PC-3 (cell line): ENCODE data around the gene MYH6. TPM values are rescaled to one million over a fixed set of nuclear protein-coding genes. Genes with fewer than 3 reads are reported as not detected.
"Not testable (repeated sequence)": the region's sequence is repeated elsewhere in the genome, so short reads cannot be mapped to it uniquely, and the experiment has no call there.

ENCODE experiments used
- ATAC-seq: fragments of 200-7000 bp; cut with Tn5 transposase; 2 replicates; pipeline ENCODE4 v1.9.1; 2020; ENCODE audit warnings: mild to moderate bottlenecking, moderate library complexity
- BruUV-seq: library from RNA; stranded (reverse); fragments of 400-500 nt; replicated peaks from 2 replicates; lab custom pipeline; 2021; lab: Mats Ljungman, UMichigan
- CTCF ChIA-PET: fragments of 300-600 bp; sonication (Branson Sonifier 250); formaldehyde crosslinking; loops from one replicate; lab custom pipeline; 2022; ENCODE audit warnings: antibody characterized with exemption; lab: Charles Lee
- POLR2A ChIA-PET: fragments of 300-600 bp; sonication (Branson Sonifier 250); formaldehyde crosslinking; loops from one replicate; lab custom pipeline; 2022; ENCODE audit warnings: antibody characterized with exemption; ENCODE audit not compliant: unreplicated experiment; lab: Charles Lee
- DNase-seq: peaks from one replicate; pipeline ENCODE4 v3.0.0-alpha.2; 2015
- H2AFZ ChIP-seq: fragments of 300-600 bp; sonication (generic); 2 replicates; pipeline ENCODE4 v1.6.0; 2016; ENCODE audit warnings: antibody characterized with exemption, low read length
- H3F3A ChIP-seq: fragments of 300-600 bp; sonication (generic); one replicate; pipeline ENCODE4 v1.6.0; 2017; ENCODE audit warnings: antibody characterized with exemption, low read length, control low read depth, mild to moderate bottlenecking; ENCODE audit not compliant: unreplicated experiment
- H3K27ac ChIP-seq: fragments of 300-600 bp; sonication (generic); 2 replicates; pipeline ENCODE4 v1.5.1; 2016; ENCODE audit warnings: mild to moderate bottlenecking, low read length
- H3K27me3 ChIP-seq: fragments of 300-600 bp; sonication (generic); 2 replicates; pipeline ENCODE4 v1.6.1; 2016; ENCODE audit warnings: low read length, mixed read lengths
- H3K36me3 ChIP-seq: fragments of 300-600 bp; sonication (generic); 2 replicates; pipeline ENCODE4 v1.6.1; 2016; ENCODE audit warnings: low read depth, mixed run types, low read length, mixed read lengths
- H3K4me1 ChIP-seq: fragments of 300-600 bp; sonication (generic); 2 replicates; pipeline ENCODE4 v1.5.1; 2016; ENCODE audit warnings: low read length; ENCODE audit not compliant: insufficient read depth
- H3K4me2 ChIP-seq: fragments of 300-600 bp; sonication (generic); 2 replicates; pipeline ENCODE4 v1.6.0; 2016; ENCODE audit warnings: low read length
- H3K4me3 ChIP-seq: fragments of 300-600 bp; sonication (generic); 2 replicates; pipeline ENCODE4 v1.5.1; 2016; ENCODE audit warnings: mild to moderate bottlenecking, low read length, mixed read lengths
- H3K79me2 ChIP-seq: fragments of 300-600 bp; sonication (generic); 2 replicates; pipeline ENCODE4 v1.6.1; 2017; ENCODE audit warnings: low read length, mixed read lengths
- H3K9ac ChIP-seq: fragments of 300-600 bp; sonication (generic); 2 replicates; pipeline ENCODE4 v1.6.0; 2016; ENCODE audit warnings: mild to moderate bottlenecking, low read length
- H3K9me2 ChIP-seq: fragments of 300-600 bp; sonication (generic); replicated peaks from 2 replicates; pipeline ENCODE4 v1.6.1; 2016; ENCODE audit warnings: mixed run types, low read length, mixed read lengths
- H3K9me3 ChIP-seq: fragments of 300-600 bp; sonication (generic); 2 replicates; pipeline ENCODE4 v1.6.1; 2016; ENCODE audit warnings: low read length, mixed read lengths
- H4K20me1 ChIP-seq: fragments of 300-600 bp; sonication (generic); 2 replicates; pipeline ENCODE4 v1.6.1; 2016; ENCODE audit warnings: low read length, mixed read lengths
- CTCF ChIP-seq: fragments of 300-600 bp; sonication (generic); conservative IDR thresholded peaks from 2 replicates; pipeline ENCODE4 v1.5.1; 2017; ENCODE audit warnings: antibody characterized with exemption, low read depth, mild to moderate bottlenecking, low read length
- EZH2 ChIP-seq: fragments of 300-600 bp; sonication (generic); IDR thresholded peaks from one replicate; pipeline ENCODE4 v1.6.1; 2017; ENCODE audit warnings: antibody characterized with exemption, mild to moderate bottlenecking, low read length; ENCODE audit not compliant: unreplicated experiment
- EZH2phosphoT487 ChIP-seq: fragments of 300-600 bp; sonication (generic); IDR thresholded peaks from 2 replicates; pipeline ENCODE4 v1.6.1; 2018; ENCODE audit warnings: mild to moderate bottlenecking, antibody characterized with exemption, low read length, borderline replicate concordance
- intact Hi-C: fragments of 100-400 bp; cut with micrococcal nuclease; formaldehyde crosslinking; loops from 2 replicates; pipeline ENCODE4 v1.9.0; 2023
- total RNA-seq: library from RNA; depleted of rRNA; stranded (reverse); fragments of >200 nt; gene quantifications from 2 replicates; pipeline ENCODE4 v1.2.3, GENCODE V29; 2014

The MYH6 gene
- total RNA-seq, 1 experiment from 2014 or later, result not detected

- no peak for ATAC-seq
- ChIA-PET CTCF (no interaction called here), POLR2A (no interaction called here)
- H3K4me3 ChIP-seq, result no peak overlapping the region
- H3K4me2 ChIP-seq, result no peak overlapping the region
- H3K9ac ChIP-seq, result no peak overlapping the region
- H3K36me3 ChIP-seq, result no peaks in the 10 kb centered on the region
- no peaks in the 10 kb centered on the region for H4K20me1 ChIP-seq
- no TSS peak for BruUV-seq
- H3K4me1 ChIP-seq, result no peaks in the 10 kb centered on the region
- no peak for DNase-seq
- no peak for TF ChIP-seq EZH2
- TF ChIP-seq EZH2phosphoT487, result no peak
- no peak for TF ChIP-seq CTCF
- H3K9me3 ChIP-seq, result no peaks in the 10 kb centered on the region
- H3K27me3 ChIP-seq, result peaks cover 82% of the 10 kb centered on the region
- no peaks in the 10 kb centered on the region for H3F3A ChIP-seq
- no peak overlapping the region for H2AFZ ChIP-seq
- intact Hi-C loops, result no loop called here
- H3K9me2 ChIP-seq, result no peaks in the 10 kb centered on the region
- H3K27ac ChIP-seq, result no peak overlapping the region
- no peaks in the 10 kb centered on the region for H3K79me2 ChIP-seq
Observed at GRCh38 chr14:23418021-23418420, 9.9 kb upstream of the MYH6 start.

GRCh38 chr14:23417269-23417668 lies 9.2 kb upstream of the MYH6 start:
- H3K4me1 ChIP-seq, H3K4me2 ChIP-seq, H3K79me2 ChIP-seq, H3K4me3 ChIP-seq, H3K9ac ChIP-seq, POLR2A ChIA-PET, H3F3A ChIP-seq, BruUV-seq, DNase-seq, H3K27ac ChIP-seq, H3K9me2 ChIP-seq, CTCF ChIA-PET, H3K9me3 ChIP-seq, H3K36me3 ChIP-seq, intact Hi-C loops, H2AFZ ChIP-seq, H4K20me1 ChIP-seq, ATAC-seq: not testable (repeated sequence)
- H3K27me3 ChIP-seq, result peaks cover 90% of the 10 kb centered on the region

GRCh38 chr14:23416801-23417200 lies 8.7 kb upstream of the MYH6 start:
- POLR2A ChIA-PET, result no interaction called here
- intact Hi-C loops, result no loop called here
- CTCF ChIA-PET, result no interaction called here
- Histone ChIP-seq H3K4me3 (no peak overlapping the region), H2AFZ (no peak overlapping the region), H3K27me3 (peaks cover 90% of the 10 kb centered on the region), H3K4me2 (no peak overlapping the region), H3K4me1 (no peaks in the 10 kb centered on the region), H3K79me2 (no peaks in the 10 kb centered on the region), H3K27ac (no peak overlapping the region), H3K9me2 (no peaks in the 10 kb centered on the region), H3K9ac (no peak overlapping the region), H3K9me3 (no peaks in the 10 kb centered on the region), H3F3A (no peaks in the 10 kb centered on the region), H3K36me3 (no peaks in the 10 kb centered on the region), H4K20me1 (no peaks in the 10 kb centered on the region)
- ATAC-seq (no peak), DNase-seq (no peak)
- BruUV-seq, result no TSS peak
- TF ChIP-seq EZH2, result no peak
- no peak for TF ChIP-seq EZH2phosphoT487
- TF ChIP-seq CTCF, result no peak
